GM21367 (cell line): Measurements from ENCODE around the gene CHP1.
"Not testable (repeated sequence)": the region's sequence is repeated elsewhere in the genome, so short reads cannot be mapped to it uniquely, and the experiment has no call there.

Experiments
- ATAC-seq: cut with Tn5 transposase; IDR thresholded peaks from one replicate; pipeline ENCODE4 v1.9.1; 2021; ENCODE audit not compliant: unreplicated experiment

The CHP1 gene

GRCh38 chr15:41256103-41256502 lies 25.0 kb downstream of the CHP1 start:
- ATAC-seq = no peak

- no peak for ATAC-seq
Observed at GRCh38 chr15:41256577-41257038, 25.5 kb downstream of the CHP1 start.

- ATAC-seq = no peak
Observed at GRCh38 chr15:41258750-41259471, 27.8 kb downstream of the CHP1 start.

GRCh38 chr15:41259546-41260189 lies 28.6 kb downstream of the CHP1 start:
- no peak for ATAC-seq

- ATAC-seq = not testable (repeated sequence)
Observed at GRCh38 chr15:41260924-41261323, 29.9 kb downstream of the CHP1 start.

GRCh38 chr15:41262571-41262970 lies 31.5 kb downstream of the CHP1 start:
- no peak for ATAC-seq

GRCh38 chr15:41263891-41264351 lies 32.9 kb downstream of the CHP1 start:
- no peak for ATAC-seq

- no peak for ATAC-seq
Observed at GRCh38 chr15:41269887-41270286, 38.8 kb downstream of the CHP1 start.

- ATAC-seq = no peak
Observed at GRCh38 chr15:41276831-41277230, 45.8 kb downstream of the CHP1 start.

GRCh38 chr15:41278319-41278718 lies 47.3 kb downstream of the CHP1 start:
- no peak for ATAC-seq

GRCh38 chr15:41279535-41280283 lies 48.6 kb downstream of the CHP1 start:
- no peak for ATAC-seq

GRCh38 chr15:41281236-41281635 lies 50.2 kb downstream of the CHP1 start:
- no peak for ATAC-seq

- ATAC-seq = not testable (repeated sequence)
Observed at GRCh38 chr15:41282436-41282835, 51.4 kb downstream of the CHP1 start.

- ATAC-seq = not testable (repeated sequence)
Observed at GRCh38 chr15:41282980-41283652, 52.0 kb downstream of the CHP1 start.

GRCh38 chr15:41283653-41284426 lies 52.8 kb downstream of the CHP1 start:
- ATAC-seq = peak; percentile 93

GRCh38 chr15:41284427-41285177 lies 53.5 kb downstream of the CHP1 start:
- ATAC-seq = no peak

GRCh38 chr15:41285285-41285684 lies 54.2 kb downstream of the CHP1 start:
- no peak for ATAC-seq

GRCh38 chr15:41286665-41287333 lies 55.7 kb downstream of the CHP1 start:
- no peak for ATAC-seq

GRCh38 chr15:41288464-41288863 lies 57.4 kb downstream of the CHP1 start:
- ATAC-seq = no peak
